ENCODE measurements around the gene WIZ.
"Not testable (repeated sequence)": the region's sequence is repeated elsewhere in the genome, so short reads cannot be mapped to it uniquely, and the experiment has no call there.

WIZ gene

DNA sequence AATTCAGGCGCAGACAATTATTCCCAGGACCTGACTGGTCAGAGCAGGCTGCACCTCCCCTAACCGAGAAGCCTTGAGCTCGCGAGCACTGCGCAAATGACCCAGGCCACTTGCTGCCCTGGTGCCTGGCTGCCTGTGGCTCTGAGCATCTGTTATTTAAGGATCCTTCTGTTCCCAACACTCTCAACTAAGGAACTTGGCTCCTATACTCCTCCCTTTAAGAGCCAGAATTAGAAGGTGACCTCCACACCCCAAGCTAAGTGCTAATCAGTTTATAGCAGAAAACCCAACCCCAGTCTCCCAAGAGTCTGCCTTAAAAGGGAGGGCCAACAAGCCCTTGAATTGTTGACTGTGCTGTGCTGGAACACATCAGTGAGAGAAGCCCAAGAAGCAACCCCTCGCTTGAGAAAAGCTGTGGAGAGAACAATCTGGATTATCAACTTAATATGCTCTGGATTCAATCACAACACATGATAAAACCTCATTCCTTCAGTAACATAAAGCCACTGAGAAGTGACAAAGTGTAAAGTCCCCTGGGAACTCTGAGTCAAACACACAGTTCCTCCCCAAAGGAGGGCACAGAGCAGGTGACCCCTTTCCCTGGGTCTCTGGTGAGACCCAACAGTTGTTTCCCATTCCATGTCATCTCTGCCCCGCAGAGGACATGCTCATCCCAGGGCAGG is 45.5 kb downstream of the WIZ start:
- DNase-seq (ENCODE audit: low read depth in 2 of 2): no peak

DNA sequence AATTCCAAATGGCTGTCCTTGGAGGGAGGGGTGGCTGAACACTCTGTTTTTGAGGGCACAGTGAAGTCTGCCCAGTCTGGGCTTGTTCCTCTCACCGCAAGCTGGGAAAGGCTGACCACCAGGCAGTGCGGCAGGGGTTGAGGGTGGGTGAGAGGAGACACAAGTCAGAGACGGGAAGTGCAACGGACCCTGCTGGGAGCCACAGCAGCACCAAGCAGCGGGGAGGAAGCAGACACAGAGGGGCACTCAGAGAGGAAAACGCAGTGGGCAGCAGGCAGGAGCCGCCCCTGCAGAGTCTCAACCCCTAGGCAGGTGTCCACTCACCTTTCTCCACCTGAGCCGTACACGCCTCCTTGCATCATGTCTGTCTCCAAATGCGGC is 46.6 kb downstream of the WIZ start:
- DNase-seq (ENCODE audit: low read depth in 2 of 2): no peak

DNA sequence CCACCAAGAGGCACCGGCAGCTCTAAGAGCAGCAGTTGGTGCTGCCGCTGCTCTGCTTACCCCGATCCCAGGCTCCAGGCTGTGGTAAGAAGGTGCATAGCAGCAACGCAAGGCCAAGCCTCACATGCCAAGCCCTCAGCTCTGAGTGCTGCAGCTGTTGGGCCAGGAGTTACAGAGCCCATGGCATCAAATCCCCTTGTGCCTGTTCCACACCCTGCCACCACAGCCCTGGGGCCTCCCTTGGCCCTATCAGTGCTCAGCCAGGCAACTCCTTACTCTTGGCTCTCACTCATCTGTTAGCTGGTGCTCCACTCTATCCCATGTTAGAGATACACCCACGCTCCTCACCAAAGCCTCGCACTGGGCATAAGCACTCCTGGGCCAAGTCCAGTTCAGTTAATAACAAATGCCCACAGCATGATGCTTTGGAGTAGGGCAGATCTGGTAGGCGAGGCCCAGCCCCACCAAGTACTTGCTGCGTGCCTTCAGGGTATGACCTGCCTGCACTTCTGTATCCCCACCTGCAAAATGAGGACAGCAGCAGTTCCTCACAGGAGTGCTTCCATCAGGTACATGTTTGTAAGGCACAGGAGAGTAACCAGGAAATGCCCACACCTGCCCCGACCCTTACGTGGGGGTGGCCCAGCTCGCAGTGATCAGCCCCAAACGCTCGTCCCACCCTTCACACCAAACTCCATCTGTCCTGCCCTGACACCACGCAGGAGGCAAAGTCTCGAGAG is 47.2 kb downstream of the WIZ start:
- DNase-seq (ENCODE audit: low read depth in 2 of 2): no peak

DNA sequence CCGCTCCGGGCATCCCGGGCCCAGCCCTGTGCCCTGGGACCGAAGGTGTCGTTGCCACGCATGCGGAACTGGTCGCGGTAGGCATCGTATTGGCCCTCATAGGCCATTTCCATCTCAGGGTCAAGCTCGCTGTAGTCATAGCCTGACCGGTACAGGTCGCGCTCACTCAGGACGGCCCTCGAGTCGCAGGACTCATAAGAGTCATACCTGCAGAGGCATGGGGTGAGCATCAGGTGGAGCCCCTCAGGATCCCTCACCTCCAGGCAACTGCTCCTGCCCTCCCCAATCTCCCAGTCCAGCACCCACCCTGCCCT is 48.4 kb downstream of the WIZ start:
- DNase-seq (ENCODE audit: low read depth in 2 of 2): no peak

DNA sequence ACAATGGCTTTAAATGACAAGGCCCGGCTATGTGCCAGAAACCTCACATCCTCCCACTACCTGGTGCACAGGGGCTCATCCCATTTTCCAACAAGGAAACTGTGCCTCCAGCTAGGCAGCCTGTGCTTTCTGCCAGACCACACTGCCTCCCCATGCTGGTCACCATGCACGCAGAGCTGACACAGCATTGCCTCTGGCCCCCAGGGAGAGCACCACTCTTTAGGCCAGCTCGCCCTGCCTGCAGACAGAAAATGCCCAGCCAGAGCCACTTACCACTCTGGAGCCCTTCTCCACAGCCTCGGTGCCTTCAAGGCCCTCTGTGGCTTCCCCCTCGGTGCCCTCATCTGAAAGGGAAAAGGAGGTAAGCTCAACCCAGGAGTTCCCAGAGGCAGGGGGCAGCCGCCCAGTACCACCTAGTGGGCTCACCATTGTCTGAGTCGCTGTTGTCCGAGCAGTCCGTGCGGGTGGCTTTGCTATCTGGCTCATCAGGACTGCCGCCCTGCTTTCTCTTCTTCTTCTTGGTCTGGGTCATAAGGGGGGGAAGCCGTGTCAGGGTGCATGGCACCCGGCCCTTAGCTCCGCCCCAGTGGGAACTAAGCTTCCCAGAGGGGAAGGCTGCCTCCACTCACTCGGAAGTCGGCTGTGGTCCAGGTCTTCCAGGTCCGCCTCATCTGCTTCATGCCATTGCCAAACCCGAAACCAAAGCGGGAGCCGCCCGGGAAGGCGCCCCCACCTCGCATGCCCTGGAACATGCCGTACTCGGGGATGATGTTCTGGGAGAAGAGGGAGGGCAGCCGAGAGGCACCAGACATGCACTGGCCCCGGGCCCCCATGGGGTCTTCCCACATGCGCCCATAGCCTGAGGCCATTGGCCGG is 49.0 kb downstream of the WIZ start:
- no peak for DNase-seq (ENCODE audit: low read depth in 2 of 2)

DNA sequence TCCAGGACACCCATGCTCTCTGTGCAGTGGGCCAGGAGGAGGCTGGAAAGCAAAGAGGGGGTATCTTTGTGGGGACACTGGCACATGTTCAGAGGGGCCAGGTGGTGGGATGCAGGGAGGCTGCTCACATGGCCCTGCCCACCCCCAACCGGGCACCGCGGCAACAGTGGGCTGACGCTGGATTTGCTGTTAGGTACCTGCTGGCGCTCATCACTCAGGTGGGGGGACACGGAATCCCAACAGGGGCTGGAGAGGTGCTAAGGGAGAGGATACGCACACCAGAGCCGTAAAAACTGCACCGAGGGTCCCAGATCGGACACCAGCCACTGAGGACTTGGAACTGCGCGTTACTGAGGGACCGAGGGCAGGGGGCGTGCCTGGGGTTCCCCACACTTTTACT is 50.1 kb downstream of the WIZ start:
- no peak for DNase-seq (ENCODE audit: low read depth in 2 of 2)

DNA sequence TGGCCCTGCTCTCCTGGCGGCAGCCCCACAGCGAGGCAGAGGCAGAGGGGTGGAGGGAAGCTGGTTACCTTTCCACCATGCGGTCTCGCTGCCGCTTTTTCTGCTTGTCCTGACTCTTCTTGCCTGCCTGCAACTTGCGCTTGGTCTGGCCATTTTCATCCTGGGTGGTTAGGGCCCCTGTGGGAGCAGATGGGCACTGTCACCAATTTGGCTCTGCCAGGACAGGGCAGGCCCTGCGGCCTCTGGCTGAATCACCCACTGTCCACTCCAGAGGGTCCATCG is 50.6 kb downstream of the WIZ start:
- no peak for DNase-seq (ENCODE audit: low read depth in 2 of 2)

DNA sequence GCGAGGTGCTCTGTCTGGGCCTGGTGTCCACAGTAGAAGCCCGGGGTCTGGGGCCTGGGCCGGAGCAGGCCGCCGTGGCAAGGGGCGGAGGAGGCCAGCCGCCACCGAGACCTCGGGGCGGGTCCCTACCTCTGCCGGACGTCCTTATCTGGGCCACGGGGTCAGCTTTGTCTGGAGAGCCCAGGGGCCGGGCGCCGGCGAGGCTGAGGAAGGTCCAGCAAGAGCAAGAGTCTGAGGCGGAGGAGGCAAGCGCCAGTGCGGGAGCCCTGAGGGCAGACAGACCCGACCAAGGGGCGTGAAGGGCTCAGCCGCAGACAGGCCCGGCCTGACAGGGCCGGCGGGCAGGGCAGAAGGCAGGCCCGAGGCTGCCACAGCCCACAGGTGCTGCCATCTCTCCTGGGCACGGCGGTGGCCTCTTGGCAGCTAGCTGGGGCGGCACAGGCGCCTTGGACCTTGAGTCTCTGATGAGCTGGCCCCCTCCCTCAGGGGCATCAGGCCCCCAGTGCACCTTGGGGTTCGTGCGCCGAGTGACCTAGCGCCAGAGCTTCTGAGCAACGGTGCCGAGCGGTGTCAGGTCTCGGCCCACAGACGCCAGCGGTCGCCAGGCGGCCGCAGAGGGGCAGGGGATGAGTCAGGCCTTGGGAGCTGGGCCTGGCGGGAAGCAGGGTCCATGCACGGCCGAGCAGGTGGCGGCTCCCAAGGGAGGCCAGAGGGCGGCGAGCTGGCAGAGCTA is 51.1 kb downstream of the WIZ start:
- no peak for DNase-seq (ENCODE audit: low read depth in 2 of 2)

DNA sequence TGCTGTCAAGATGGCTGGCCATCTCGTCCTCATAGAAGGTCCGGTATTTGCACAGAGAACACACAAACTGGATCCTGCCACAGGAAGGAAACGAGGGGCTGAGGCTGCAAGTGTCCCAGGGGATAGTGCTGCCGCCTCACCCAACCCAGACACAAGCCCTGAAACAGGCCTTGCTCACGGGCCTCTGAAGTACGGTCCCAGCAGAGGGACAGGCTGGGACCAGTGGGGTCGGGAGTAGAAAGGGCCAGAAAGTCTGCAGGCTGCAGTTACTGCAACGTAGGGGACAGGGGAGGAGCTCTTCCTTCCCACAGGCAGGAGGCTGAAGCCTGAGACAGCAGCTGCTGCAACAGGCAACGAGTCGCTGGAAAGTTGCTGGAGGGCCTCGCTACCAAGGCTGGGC is 52.0 kb downstream of the WIZ start:
- no peak for DNase-seq (ENCODE audit: low read depth in 2 of 2)

DNA sequence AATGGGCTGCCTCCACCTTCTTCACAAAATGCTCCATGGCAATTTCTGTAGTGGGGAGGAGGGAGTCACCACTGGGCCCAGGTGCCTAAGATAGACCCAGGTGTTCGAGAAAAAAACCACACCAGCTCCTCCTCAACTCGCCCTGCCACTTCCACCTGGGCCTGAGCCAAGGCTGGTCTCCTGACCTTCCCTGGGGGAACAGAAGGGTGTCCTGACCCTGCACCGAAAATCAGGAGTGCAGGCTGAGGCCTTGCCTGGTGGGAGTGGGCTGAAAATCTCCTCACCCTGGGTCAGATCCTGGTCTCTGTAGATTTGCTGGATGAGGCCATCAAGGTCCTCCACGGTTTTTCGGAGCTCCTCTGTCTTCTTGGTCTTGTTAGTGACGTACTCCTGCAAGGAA is 52.5 kb downstream of the WIZ start:
- DNase-seq (ENCODE audit: low read depth in 2 of 2): no peak

DNA sequence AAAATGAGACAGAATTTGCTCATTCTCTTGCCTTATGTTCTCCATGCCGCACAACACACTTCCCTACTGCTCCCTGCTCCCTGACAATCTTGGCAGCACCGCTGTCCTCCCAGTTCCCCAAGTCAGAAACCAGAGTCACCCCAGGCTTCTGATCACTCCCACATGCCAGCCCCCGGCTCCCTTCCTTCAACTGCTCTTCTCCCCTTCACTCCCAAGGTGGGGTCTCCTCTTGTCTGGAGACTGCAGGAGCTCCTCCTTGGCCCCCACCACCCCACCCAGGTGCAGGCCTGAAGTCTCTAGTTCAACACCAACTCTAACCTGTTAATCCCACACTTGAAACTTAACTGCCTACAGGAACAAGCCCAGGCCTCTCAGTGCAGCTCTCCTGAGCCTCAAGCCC is 53.3 kb downstream of the WIZ start:
- DNase-seq (ENCODE audit: low read depth in 2 of 2): no peak

DNA sequence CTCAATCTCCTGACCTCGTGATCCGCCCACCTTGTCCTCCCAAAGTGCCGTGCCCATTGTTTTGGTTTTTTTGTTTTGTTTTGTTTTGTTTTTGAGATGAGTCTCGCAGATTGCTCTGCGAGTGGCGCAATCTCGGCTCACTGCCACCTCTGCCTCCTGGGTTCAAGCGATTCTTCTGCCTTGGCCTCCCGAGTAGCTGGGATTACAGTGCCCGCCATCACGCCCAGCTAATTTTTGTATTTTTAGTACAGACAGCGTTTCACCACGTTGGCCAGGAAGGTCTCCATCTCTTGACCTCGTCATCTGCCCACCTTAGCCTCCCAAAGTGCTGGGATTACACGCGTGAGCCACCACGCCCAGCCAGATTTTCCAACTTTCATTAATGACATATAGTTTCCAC is 54.5 kb downstream of the WIZ start:
- not testable (repeated sequence) for DNase-seq (ENCODE audit: low read depth in 2 of 2)

DNA sequence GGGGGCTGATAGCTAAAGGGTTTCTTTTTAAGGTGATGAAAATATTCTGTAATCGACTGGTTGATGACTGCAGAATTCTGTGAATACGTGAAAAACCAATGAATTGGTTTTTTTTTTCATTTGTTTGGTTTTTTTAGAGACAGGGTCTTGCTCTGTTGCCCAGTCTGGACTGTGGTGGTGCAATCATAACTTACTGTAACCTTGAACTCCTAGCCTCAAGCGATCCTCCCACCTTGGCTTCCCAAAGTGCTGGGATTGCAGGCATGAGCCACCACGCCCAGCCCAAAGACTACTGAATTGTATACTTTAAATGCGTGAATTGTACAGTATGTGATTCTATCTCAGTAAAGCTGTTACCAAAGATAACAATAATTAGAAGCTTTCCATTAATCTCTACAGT is 55.3 kb downstream of the WIZ start:
- no peak for DNase-seq (ENCODE audit: low read depth in 2 of 2)

DNA sequence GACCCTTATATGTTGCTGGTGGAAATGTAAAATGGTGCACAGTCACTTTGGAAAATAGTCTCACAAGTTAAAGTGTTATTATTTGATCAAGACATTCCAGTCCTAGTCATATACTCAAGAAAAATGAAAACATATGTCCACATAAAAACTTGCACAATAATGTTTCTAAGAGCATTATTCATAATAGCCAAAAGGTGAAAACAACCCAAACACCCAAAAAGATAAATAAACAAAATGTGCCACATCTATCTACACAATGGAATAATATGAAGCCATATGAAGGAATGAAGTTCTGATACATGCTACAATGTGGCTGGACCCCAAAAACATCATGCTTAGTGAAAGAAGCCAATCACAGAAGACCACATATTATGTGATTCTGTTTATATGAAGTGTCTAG is 55.8 kb downstream of the WIZ start:
- no peak for DNase-seq (ENCODE audit: low read depth in 2 of 2)

DNA sequence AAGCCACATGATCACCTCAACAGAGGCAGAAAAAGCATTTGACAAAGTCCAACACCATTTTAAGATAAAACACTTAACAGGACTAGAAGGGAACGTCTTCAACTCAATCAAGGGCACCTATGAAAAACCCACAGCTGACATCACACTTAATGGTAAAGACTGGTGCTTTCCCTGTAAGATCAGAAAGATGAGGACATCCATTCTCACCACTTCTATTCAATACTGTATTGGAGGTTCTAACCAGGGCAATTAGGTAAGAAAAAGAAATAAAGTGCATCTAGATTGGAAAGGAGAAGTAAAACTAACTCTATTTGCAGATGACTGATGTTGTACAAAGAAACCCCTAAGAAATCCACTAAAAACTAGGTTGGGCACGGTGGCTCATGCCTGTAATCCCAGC is 58.9 kb downstream of the WIZ start:
- DNase-seq (ENCODE audit: low read depth in 2 of 2): no peak

DNA sequence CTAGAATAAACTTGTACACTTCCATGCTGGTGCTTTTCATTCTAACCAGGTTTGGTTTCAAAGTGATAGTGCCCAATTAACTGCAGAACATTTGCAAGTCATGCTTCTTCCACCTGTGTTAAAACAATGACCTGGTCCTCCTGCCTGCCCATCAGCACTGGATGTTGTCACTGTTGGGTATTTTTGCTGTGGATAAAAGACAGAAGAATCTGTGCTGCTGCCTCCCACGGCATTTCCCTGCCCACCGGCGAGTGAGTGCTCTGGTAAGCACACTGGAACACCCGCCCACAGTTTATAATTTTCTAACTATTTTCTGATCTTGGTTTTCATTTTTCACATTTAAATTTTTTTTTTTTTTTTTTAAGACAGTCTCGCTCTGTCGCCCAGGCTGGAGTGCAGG is 67.9 kb downstream of the WIZ start:
- no peak for DNase-seq (ENCODE audit: low read depth in 2 of 2)

DNA sequence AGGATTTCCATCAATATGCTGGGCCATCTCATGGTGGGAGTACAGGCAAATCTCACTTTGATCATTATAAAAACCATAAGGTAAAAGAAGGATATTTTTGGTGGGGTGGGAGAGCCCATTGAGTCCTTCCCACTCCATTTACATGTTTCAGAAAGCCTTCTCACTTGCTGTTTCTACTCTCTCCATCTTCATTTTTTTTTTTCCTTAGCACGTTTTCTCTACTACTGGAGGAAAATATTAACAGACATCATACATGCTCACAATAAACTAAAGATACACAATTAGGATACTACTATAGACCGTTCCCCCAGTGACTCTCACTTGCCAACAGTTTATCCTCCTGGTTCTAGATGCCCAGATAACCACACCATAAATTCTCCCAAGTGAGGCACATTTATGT is 68.3 kb downstream of the WIZ start:
- DNase-seq (ENCODE audit: low read depth in 2 of 2): no peak

DNA sequence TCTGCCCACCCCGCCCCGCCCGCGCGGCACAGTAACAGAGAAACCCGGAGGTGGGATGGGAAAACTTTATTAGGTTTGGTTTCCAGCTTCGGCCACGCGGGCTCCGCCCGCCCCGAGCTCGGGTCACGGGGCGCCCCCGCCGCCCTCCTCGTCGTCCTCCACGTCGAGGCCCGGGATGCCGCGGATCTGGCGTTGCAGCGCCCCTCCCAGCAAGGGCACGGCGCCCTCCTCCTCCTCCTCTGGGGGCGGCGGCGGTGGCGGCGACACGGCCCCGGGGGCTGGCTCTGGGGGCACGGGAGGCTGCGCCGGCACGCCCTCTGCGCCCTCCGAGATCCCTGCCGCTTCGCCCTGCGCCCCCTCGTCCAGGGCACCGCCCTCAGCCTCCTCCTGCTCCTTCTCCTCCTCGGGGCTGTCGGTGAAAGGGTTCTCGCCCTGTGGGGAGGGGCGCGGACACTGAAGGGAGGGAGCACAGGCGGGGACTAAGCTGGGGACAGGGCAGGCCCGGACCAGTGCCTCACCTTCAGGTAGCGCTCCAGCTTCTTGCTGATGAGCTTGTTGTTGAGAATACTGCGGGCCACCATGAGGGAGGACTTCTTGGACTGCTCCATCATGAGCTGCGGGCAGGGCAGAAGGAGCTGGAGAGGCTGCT is 69.6 kb downstream of the WIZ start:
- no peak for DNase-seq (ENCODE audit: low read depth in 2 of 2)

DNA sequence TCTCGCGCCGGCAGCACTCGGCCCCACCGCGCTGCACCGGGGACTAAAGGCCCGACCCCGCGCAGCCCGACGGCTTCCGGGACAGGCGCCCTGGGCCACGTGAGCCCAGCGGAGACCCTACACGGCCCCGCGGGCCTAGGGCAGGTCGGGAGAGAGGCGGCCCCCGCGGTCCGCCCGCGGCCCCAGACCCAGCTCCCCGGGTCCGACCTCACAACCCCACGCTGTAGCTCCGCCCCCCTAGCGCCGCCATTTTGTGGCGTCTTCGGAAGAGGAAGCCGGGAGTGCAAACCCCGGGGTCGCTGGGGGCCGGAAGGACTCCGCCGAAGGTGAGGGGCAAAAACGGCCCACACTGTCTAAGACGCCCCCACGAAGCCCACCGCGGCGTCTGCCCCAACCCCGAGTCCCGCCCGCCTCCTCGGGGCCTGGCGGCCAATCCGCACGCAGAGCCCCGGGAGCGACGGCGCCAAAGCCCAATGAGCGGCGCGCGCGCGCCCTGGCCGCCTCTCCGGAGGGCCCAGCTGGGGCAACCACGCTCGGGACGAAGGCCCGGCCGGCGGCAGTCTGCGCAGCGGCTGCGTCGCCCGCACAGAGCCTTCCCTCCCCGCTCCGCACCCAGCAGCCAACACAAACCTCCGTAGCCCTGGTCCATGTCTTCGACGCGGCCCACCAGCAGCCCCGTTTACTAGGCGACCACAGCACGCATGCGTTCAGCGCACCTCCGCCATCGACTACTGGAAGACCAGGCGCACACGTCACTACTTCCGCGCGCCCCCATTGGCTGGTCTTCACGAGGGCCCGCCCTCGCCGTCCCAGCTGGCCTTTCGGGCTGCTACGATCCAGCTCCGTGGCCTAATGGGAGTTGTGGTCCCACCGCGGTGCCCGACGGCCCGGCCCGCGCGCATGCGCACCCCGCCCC is 70.4 kb downstream of the WIZ start, which contains the start of gene AKAP8:
AKAP8 (minus strand) TSS at position 705 of the 916 bp plus-strand sequence; CDS start at position 649, 56 bp downstream.
- DNase-seq (ENCODE audit: low read depth in 2 of 2): peak; percentile 95 to 97

DNA sequence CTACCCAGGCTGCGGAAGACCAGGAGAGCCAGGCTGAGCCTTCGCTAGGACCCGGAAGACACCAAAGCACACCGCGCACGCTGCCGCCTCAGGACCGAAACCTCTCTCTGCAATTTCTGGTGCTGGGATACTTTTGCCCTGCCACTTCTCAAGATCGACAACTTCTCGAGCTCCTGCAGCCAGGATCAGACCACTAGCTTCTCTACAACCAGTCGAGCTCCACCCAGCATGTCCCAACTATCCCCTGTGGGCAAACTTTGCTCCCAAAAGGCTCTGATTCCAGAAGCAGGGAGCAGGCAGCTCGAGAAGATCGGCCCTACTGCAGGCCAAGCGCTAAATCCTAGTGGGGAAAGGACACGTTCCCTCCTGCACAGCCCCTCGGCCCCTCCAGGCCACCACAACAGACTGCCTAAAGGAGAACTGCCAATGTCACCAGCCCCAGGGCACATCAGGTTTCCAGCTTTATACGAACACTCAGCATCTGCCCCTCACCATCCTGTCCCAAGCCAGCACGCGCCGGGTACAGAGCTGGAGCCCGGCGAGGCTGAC is 71.1 kb downstream of the WIZ start:
- DNase-seq (ENCODE audit: low read depth in 2 of 2): peak; percentile 20 to 36

Measured in activated CD4-positive, alpha-beta T cell treated with anti-CD3 and anti-CD28 coated beads for 24 hours (primary cell).